Middle frontal gyrus (tissue), 1 donor: ENCODE data around the gene SLC16A10.
"Not testable (repeated sequence)": the region's sequence is repeated elsewhere in the genome, so short reads cannot be mapped to it uniquely, and the experiment has no call there.

Source experiments
- DNase-seq: peaks from one replicate; pipeline ENCODE4 v3.0.0-alpha.2; 2015; ENCODE audit warnings: low spot score; ENCODE audit errors: extremely low spot score

Gene SLC16A10

GRCh38 chr6:111087106-111087835 lies at the start of gene SLC16A10:
SLC16A10 (plus strand) TSS chr6:111087503; CDS start chr6:111087753, 250 bp downstream.
- no peak for DNase-seq

- no peak for DNase-seq
These were observed 48.6 kb upstream of the SLC16A10 start for GRCh38 chr6:111038534-111039252.

- DNase-seq = no peak
These were observed 45.4 kb upstream of the SLC16A10 start for GRCh38 chr6:111041917-111042316.

- DNase-seq = no peak
These were observed 40.1 kb upstream of the SLC16A10 start for GRCh38 chr6:111047244-111047643.

- DNase-seq = no peak
These were observed 36.9 kb upstream of the SLC16A10 start for GRCh38 chr6:111050261-111051023.

- no peak for DNase-seq
These were observed 35.1 kb upstream of the SLC16A10 start for GRCh38 chr6:111052171-111052570.

- no peak for DNase-seq
These were observed 30.1 kb upstream of the SLC16A10 start for GRCh38 chr6:111057074-111057752.

- no peak for DNase-seq
These were observed 25.8 kb upstream of the SLC16A10 start for GRCh38 chr6:111061508-111061907.

- DNase-seq = not testable (repeated sequence)
These were observed 25.3 kb upstream of the SLC16A10 start for GRCh38 chr6:111061985-111062384.

GRCh38 chr6:111062860-111063259 lies 24.4 kb upstream of the SLC16A10 start:
- DNase-seq = not testable (repeated sequence)

- DNase-seq = no peak
These were observed 19.0 kb upstream of the SLC16A10 start for GRCh38 chr6:111068109-111068865.

- no peak for DNase-seq
These were observed 18.5 kb upstream of the SLC16A10 start for GRCh38 chr6:111068866-111069234.

GRCh38 chr6:111069382-111070104 lies 17.8 kb upstream of the SLC16A10 start:
- DNase-seq = no peak

GRCh38 chr6:111070105-111071005 lies 16.9 kb upstream of the SLC16A10 start:
- no peak for DNase-seq

- DNase-seq = no peak
These were observed 14.4 kb upstream of the SLC16A10 start for GRCh38 chr6:111072801-111073360.

GRCh38 chr6:111074311-111074710 lies 13.0 kb upstream of the SLC16A10 start:
- DNase-seq = no peak

- DNase-seq = no peak
These were observed 11.1 kb upstream of the SLC16A10 start for GRCh38 chr6:111076024-111076695.

GRCh38 chr6:111080698-111081097 lies 6.6 kb upstream of the SLC16A10 start:
- no peak for DNase-seq
